ENCODE measurements around the gene CPED1. TPM values are rescaled to one million over a fixed set of nuclear protein-coding genes. Genes with fewer than 3 reads are reported as not detected.
A peak's percentile ranks its signal among the peaks of the same experiment; 100 is the strongest.
"Not testable (repeated sequence)": the region's sequence is repeated elsewhere in the genome, so short reads cannot be mapped to it uniquely, and the experiment has no call there.

Gene CPED1
- total RNA-seq, 2 donors from 2014 or later, result 77.4 to 126 TPM

GRCh38 chr7:121244120-121244870, 255.8 kb downstream of the CPED1 start:
- no peak for DNase-seq (ENCODE audit: low spot score)
- Histone ChIP-seq H3K27ac (no peak overlapping the region), H3K9me3 (peaks cover 2% of the 10 kb centered on the region), H3K27me3 (replicated peaks; ENCODE audit: insufficient read depth) (no peaks in the 10 kb centered on the region), H3K4me3 (no peak overlapping the region), H3K36me3 (peaks cover 40% of the 10 kb centered on the region), H3K4me1 (ENCODE audit: control insufficient read depth in 1 of 2, low read depth in 2 of 2) (peaks cover 0 to 8% of the 10 kb centered on the region in 2 donors)
- no peak for ATAC-seq (ENCODE audit: insufficient number of reproducible peaks, low FRiP score, low read depth)
- no peak for TF ChIP-seq CTCF (IDR thresholded peaks at IDR 0.05)

- H3K36me3 ChIP-seq, result peaks cover 26% of the 10 kb centered on the region
- H3K9me3 ChIP-seq; H3K27me3 ChIP-seq (replicated peaks; ENCODE audit: insufficient read depth); ATAC-seq (ENCODE audit: insufficient number of reproducible peaks, low FRiP score, low read depth); H3K27ac ChIP-seq; DNase-seq (ENCODE audit: low spot score); H3K4me1 ChIP-seq (ENCODE audit: control insufficient read depth in 1 of 2, low read depth in 2 of 2); H3K4me3 ChIP-seq: not testable (repeated sequence)
Measured at GRCh38 chr7:121251367-121251766, 262.9 kb downstream of the CPED1 start.

- H3K4me1 ChIP-seq (ENCODE audit: control insufficient read depth in 1 of 2, low read depth in 2 of 2); H3K27ac ChIP-seq; H3K27me3 ChIP-seq (replicated peaks; ENCODE audit: insufficient read depth); H3K9me3 ChIP-seq; DNase-seq (ENCODE audit: low spot score); ATAC-seq (ENCODE audit: insufficient number of reproducible peaks, low FRiP score, low read depth); H3K4me3 ChIP-seq: not testable (repeated sequence)
- peaks cover 15% of the 10 kb centered on the region for H3K36me3 ChIP-seq
Measured at GRCh38 chr7:121252523-121253235, 264.2 kb downstream of the CPED1 start.

GRCh38 chr7:121259826-121260225, 271.3 kb downstream of the CPED1 start:
- Histone ChIP-seq H3K36me3 (peaks cover 2% of the 10 kb centered on the region), H3K9me3 (no peaks in the 10 kb centered on the region), H3K4me1 (ENCODE audit: control insufficient read depth in 1 of 2, low read depth in 2 of 2) (no peaks in the 10 kb centered on the region), H3K27me3 (replicated peaks; ENCODE audit: insufficient read depth) (no peaks in the 10 kb centered on the region), H3K4me3 (no peak overlapping the region), H3K27ac (no peak overlapping the region)
- ATAC-seq (ENCODE audit: insufficient number of reproducible peaks, low FRiP score, low read depth) (no peak), DNase-seq (ENCODE audit: low spot score) (no peak)
- TF ChIP-seq CTCF (IDR thresholded peaks at IDR 0.05), result no peak

- no peak for TF ChIP-seq CTCF (IDR thresholded peaks at IDR 0.05)
- no peak overlapping the region for H3K27ac ChIP-seq
- H3K9me3 ChIP-seq, result no peaks in the 10 kb centered on the region
- no peaks in the 10 kb centered on the region for H3K27me3 ChIP-seq (replicated peaks; ENCODE audit: insufficient read depth)
- ATAC-seq (ENCODE audit: insufficient number of reproducible peaks, low FRiP score, low read depth) (no peak), DNase-seq (ENCODE audit: low spot score) (no peak)
- H3K4me1 ChIP-seq (ENCODE audit: control insufficient read depth in 1 of 2, low read depth in 2 of 2), result no peaks in the 10 kb centered on the region
- peaks cover 4% of the 10 kb centered on the region for H3K36me3 ChIP-seq
- no peak overlapping the region for H3K4me3 ChIP-seq
Measured at GRCh38 chr7:121261207-121261884, 272.8 kb downstream of the CPED1 start.

GRCh38 chr7:121262221-121262620, 273.7 kb downstream of the CPED1 start:
- ATAC-seq (ENCODE audit: insufficient number of reproducible peaks, low FRiP score, low read depth) (peak; percentile 36), DNase-seq (ENCODE audit: low spot score) (no peak)
- no peak overlapping the region for H3K27ac ChIP-seq
- H3K4me3 ChIP-seq, result no peak overlapping the region
- no peaks in the 10 kb centered on the region for H3K9me3 ChIP-seq
- peaks cover 7% of the 10 kb centered on the region for H3K36me3 ChIP-seq
- no peak for TF ChIP-seq CTCF (IDR thresholded peaks at IDR 0.05)
- H3K27me3 ChIP-seq (replicated peaks; ENCODE audit: insufficient read depth), result no peaks in the 10 kb centered on the region
- no peaks in the 10 kb centered on the region for H3K4me1 ChIP-seq (ENCODE audit: control insufficient read depth in 1 of 2, low read depth in 2 of 2)
